ENCODE measurements around the gene MAN2A2.
"Not testable (repeated sequence)": the region's sequence is repeated elsewhere in the genome, so short reads cannot be mapped to it uniquely, and the experiment has no call there.

The MAN2A2 gene

GRCh38 chr15:90884719-90885431 lies 18.2 kb upstream of the MAN2A2 start:
- no peak for DNase-seq

GRCh38 chr15:90885432-90886290 lies 17.4 kb upstream of the MAN2A2 start:
- DNase-seq = no peak

GRCh38 chr15:90886291-90886614 lies 16.8 kb upstream of the MAN2A2 start:
- no peak for DNase-seq

- no peak for DNase-seq
Measured at GRCh38 chr15:90887037-90887481, 16.0 kb upstream of the MAN2A2 start.

GRCh38 chr15:90889313-90889730 lies 13.8 kb upstream of the MAN2A2 start:
- DNase-seq = no peak

- DNase-seq = no peak
Measured at GRCh38 chr15:90889736-90890456, 13.2 kb upstream of the MAN2A2 start.

GRCh38 chr15:90890839-90891238 lies 12.3 kb upstream of the MAN2A2 start:
- DNase-seq = no peak

GRCh38 chr15:90891346-90891949 lies 11.7 kb upstream of the MAN2A2 start:
- no peak for DNase-seq

- DNase-seq = no peak
Measured at GRCh38 chr15:90892023-90892422, 11.1 kb upstream of the MAN2A2 start.

GRCh38 chr15:90892498-90893174 lies 10.5 kb upstream of the MAN2A2 start:
- DNase-seq = no peak

GRCh38 chr15:90893175-90894090 lies 9.7 kb upstream of the MAN2A2 start:
- DNase-seq = no peak

- peak; percentile 37 for DNase-seq
Measured at GRCh38 chr15:90895571-90896117, 7.5 kb upstream of the MAN2A2 start.

GRCh38 chr15:90897131-90897655 lies 5.9 kb upstream of the MAN2A2 start:
- DNase-seq = not testable (repeated sequence)

- no peak for DNase-seq
Measured at GRCh38 chr15:90901175-90902039, 1.7 kb upstream of the MAN2A2 start.

GRCh38 chr15:90902040-90902839 lies 862 bp upstream of the MAN2A2 start:
- DNase-seq = peak; percentile 76

GRCh38 chr15:90903733-90904536 lies 833 bp downstream of the MAN2A2 start:
- no peak for DNase-seq

GRCh38 chr15:90904746-90905145 lies 1.6 kb downstream of the MAN2A2 start:
- DNase-seq = no peak
